ENCODE results near the gene AFAP1.

The AFAP1 gene

DNA sequence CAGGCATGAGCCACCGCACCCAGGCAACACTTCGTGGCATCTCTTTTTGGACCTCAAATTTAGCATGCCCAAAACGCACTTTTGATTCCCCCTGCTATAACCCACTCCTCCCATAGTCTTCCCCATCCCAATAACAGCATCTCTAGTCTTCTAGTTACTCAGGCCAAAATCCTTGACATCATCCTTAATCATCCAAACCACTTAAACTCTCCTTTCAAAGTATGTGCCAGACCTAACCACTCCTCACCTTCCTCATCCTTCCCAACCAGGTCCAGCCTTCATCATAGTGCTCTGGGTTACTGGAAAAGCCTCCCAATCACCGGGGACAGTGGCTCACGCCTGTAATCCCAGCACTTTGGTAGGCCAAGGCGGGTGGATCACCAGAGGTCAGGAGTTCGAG is 41.9 kb downstream of the AFAP1 start:
- no peak overlapping the region for H3K4me3 ChIP-seq (ENCODE audit: low read depth, low read length)
- H3K4me2 ChIP-seq (ENCODE audit: low read length) = no peak overlapping the region
- no peak overlapping the region for H3K27ac ChIP-seq
- no peak overlapping the region for H2AFZ ChIP-seq
- H3K4me1 ChIP-seq = peaks cover 5% of the 10 kb centered on the region
- peaks cover 15% of the 10 kb centered on the region for H3K79me2 ChIP-seq
- H3K36me3 ChIP-seq (ENCODE audit: control insufficient read depth, insufficient read depth, low read length) = no peaks in the 10 kb centered on the region
- TF ChIP-seq, protein P1, sequence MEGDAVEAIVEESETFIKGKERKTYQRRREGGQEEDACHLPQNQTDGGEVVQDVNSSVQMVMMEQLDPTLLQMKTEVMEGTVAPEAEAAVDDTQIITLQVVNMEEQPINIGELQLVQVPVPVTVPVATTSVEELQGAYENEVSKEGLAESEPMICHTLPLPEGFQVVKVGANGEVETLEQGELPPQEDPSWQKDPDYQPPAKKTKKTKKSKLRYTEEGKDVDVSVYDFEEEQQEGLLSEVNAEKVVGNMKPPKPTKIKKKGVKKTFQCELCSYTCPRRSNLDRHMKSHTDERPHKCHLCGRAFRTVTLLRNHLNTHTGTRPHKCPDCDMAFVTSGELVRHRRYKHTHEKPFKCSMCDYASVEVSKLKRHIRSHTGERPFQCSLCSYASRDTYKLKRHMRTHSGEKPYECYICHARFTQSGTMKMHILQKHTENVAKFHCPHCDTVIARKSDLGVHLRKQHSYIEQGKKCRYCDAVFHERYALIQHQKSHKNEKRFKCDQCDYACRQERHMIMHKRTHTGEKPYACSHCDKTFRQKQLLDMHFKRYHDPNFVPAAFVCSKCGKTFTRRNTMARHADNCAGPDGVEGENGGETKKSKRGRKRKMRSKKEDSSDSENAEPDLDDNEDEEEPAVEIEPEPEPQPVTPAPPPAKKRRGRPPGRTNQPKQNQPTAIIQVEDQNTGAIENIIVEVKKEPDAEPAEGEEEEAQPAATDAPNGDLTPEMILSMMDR (IDR thresholded peaks at IDR 0.05) = no peak
- no peaks in the 10 kb centered on the region for H3K9me3 ChIP-seq (ENCODE audit: control insufficient read depth, low read length)
- H3K27me3 ChIP-seq (ENCODE audit: control insufficient read depth, insufficient read depth, low read length) = no peaks in the 10 kb centered on the region
- H3K9ac ChIP-seq = no peak overlapping the region

DNA sequence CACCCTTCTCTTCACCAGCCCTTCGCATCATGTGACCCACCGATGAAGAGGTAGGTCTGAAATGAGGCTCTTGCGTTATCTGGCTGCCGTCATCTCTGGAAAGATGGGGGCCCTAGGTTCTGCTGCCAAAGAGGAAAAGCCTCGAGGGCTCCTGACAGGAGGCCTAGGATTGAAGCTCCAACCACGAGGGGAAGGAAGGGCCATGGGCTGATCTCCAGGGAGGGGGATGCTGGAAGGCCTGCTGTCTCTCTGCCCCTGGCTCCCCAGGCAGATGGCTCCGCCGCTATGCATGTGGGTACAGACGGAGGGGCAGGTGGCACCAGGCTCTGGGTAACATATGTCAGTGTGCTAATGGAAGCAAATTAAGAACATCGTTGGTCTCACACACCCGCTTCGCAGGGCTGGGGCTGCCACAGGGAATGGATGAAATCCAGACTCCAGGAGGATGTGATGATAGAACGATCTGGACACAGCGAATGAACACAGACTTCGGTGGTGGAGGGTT is 44.9 kb downstream of the AFAP1 start:
- H3K36me3 ChIP-seq (ENCODE audit: control insufficient read depth, insufficient read depth, low read length) = no peaks in the 10 kb centered on the region
- H3K4me1 ChIP-seq = peaks cover 7% of the 10 kb centered on the region
- TF ChIP-seq, protein P1 (IDR thresholded peaks at IDR 0.05) = no peak
- no peaks in the 10 kb centered on the region for H3K27me3 ChIP-seq (ENCODE audit: control insufficient read depth, insufficient read depth, low read length)
- H3K9me3 ChIP-seq (ENCODE audit: control insufficient read depth, low read length) = no peaks in the 10 kb centered on the region
- H3K4me2 ChIP-seq (ENCODE audit: low read length) = no peak overlapping the region
- no peak overlapping the region for H2AFZ ChIP-seq
- peaks cover 15% of the 10 kb centered on the region for H3K79me2 ChIP-seq
- H3K4me3 ChIP-seq (ENCODE audit: low read depth, low read length) = no peak overlapping the region
- no peak overlapping the region for H3K27ac ChIP-seq
- H3K9ac ChIP-seq = no peak overlapping the region

- Histone ChIP-seq H3K79me2 (peaks cover 12% of the 10 kb centered on the region), H3K9me3 (ENCODE audit: control insufficient read depth, low read length) (no peaks in the 10 kb centered on the region), H3K4me3 (ENCODE audit: low read depth, low read length) (no peak overlapping the region), H3K4me1 (peaks cover 7% of the 10 kb centered on the region), H3K36me3 (ENCODE audit: control insufficient read depth, insufficient read depth, low read length) (no peaks in the 10 kb centered on the region), H3K4me2 (ENCODE audit: low read length) (no peak overlapping the region), H2AFZ (no peak overlapping the region), H3K9ac (no peak overlapping the region), H3K27ac (no peak overlapping the region), H3K27me3 (ENCODE audit: control insufficient read depth, insufficient read depth, low read length) (no peaks in the 10 kb centered on the region)
- TF ChIP-seq, protein P1 (IDR thresholded peaks at IDR 0.05) = no peak
Measured at GRCh38 chr4:7894098-7894676, 45.5 kb downstream of the AFAP1 start.

DNA sequence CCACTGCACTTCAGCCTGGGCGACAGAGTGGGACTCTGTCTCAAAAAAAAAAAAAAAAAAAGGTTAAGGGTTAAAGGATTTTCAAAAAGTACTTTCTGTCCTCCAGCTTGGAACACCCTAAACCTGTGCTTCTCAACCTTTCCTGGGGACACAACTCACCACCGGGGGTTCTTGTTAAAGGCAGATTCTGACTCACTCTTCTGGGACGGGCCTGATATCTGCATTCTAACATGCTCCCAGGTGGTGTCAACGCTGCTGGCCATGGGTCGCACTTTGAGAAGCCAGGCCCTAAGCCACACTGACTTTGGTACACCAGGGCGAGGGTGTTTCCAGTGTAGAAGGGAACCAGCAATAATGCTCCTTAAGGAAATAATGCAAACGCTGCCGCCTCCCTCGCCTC is 46.1 kb downstream of the AFAP1 start:
- Histone ChIP-seq H3K9me3 (ENCODE audit: control insufficient read depth, low read length) (no peaks in the 10 kb centered on the region), H3K9ac (no peak overlapping the region), H3K4me2 (ENCODE audit: low read length) (no peak overlapping the region), H3K27ac (no peak overlapping the region), H3K27me3 (ENCODE audit: control insufficient read depth, insufficient read depth, low read length) (no peaks in the 10 kb centered on the region), H3K36me3 (ENCODE audit: control insufficient read depth, insufficient read depth, low read length) (no peaks in the 10 kb centered on the region), H3K79me2 (peaks cover 13% of the 10 kb centered on the region), H3K4me1 (peaks cover 7% of the 10 kb centered on the region), H2AFZ (no peak overlapping the region), H3K4me3 (ENCODE audit: low read depth, low read length) (no peak overlapping the region)
- TF ChIP-seq, protein P1 (IDR thresholded peaks at IDR 0.05) = no peak
